SK-N-SH (cell line): Measurements from ENCODE around the gene CTNND1. TPM values are rescaled to one million over a fixed set of nuclear protein-coding genes. Genes with fewer than 3 reads are reported as not detected.

Experiments
- CTCF ChIA-PET: fragments of 300-600, 350-600 bp; formaldehyde crosslinking; extraction: SDS; loops from one replicate; lab custom pipeline; 2021; lab: Yijun Ruan, JAX
- POLR2A ChIA-PET: fragments of 350-600 bp; sonication (Branson Sonifier 250); formaldehyde crosslinking; extraction: SDS; loops from one replicate; lab custom pipeline; 2020; ENCODE audit warnings: antibody characterized with exemption, inconsistent platforms; lab: Yijun Ruan, JAX
- DNase-seq: peaks from one replicate; pipeline ENCODE4 v3.0.0; 2012
- H2AFZ ChIP-seq: fragments of 200-600 bp; sonication (generic); 2 replicates; pipeline ENCODE4 v1.8.1; 2016; ENCODE audit warnings: antibody characterized with exemption, mild to moderate bottlenecking, low read depth
- H3F3A ChIP-seq: fragments of 200-600 bp; sonication (generic); replicated peaks from 2 replicates; pipeline ENCODE3; 2016; ENCODE audit warnings: antibody characterized with exemption, mild to moderate bottlenecking; ENCODE audit not compliant: insufficient read depth
- H3K27ac ChIP-seq, 2 experiments: fragments of 200-500 bp in 1 of 2; fragments of 200-600 bp in 1 of 2; sonication (Bioruptor generic) in 1 of 2; sonication (generic), shearing (Covaris generic) in 1 of 2; 2 replicates each; pipeline versions ENCODE4 v1.5.1 to v1.6.1; 2014 to 2016; ENCODE audit warnings: low read depth in 2 of 2, inconsistent platforms in 1 of 2, low read length in 1 of 2, mild to moderate bottlenecking in 1 of 2, mixed read lengths in 1 of 2
- H3K27me3 ChIP-seq: fragments of 200-600 bp; sonication (generic), shearing (Covaris generic); 2 replicates; pipeline ENCODE4 v1.6.1; 2016; ENCODE audit warnings: mixed run types; ENCODE audit not compliant: insufficient read depth
- H3K36me3 ChIP-seq, 2 experiments: fragments of 200-500 bp in 1 of 2; fragments of 200-600 bp in 1 of 2; sonication (Bioruptor generic) in 1 of 2; sonication (generic) in 1 of 2; replicated peaks in 1 of 2; 2 replicates each; pipeline versions ENCODE3 to v1.5.1; 2014 to 2016; ENCODE audit warnings: low read length in 1 of 2, mild to moderate bottlenecking in 1 of 2; ENCODE audit not compliant: insufficient read depth in 2 of 2, control insufficient read depth in 1 of 2
- H3K4me1 ChIP-seq, 2 experiments: fragments of 200-500 bp in 1 of 2; fragments of 200-600 bp in 1 of 2; sonication (Bioruptor generic) in 1 of 2; sonication (generic), shearing (Covaris generic) in 1 of 2; 2 replicates each; pipeline versions ENCODE4 v1.5.1 to v1.6.1; 2014 to 2016; ENCODE audit warnings: low read depth in 1 of 2, low read length in 1 of 2, mixed run types in 1 of 2; ENCODE audit not compliant: insufficient read depth in 2 of 2, control insufficient read depth in 1 of 2
- H3K4me2 ChIP-seq: fragments of 200-600 bp; sonication (generic), shearing (Covaris generic); 2 replicates; pipeline ENCODE4 v1.6.1; 2017; ENCODE audit warnings: mixed run types
- H3K4me3 ChIP-seq, 2 experiments: fragments of 200-500 bp in 1 of 2; fragments of 200-600 bp in 1 of 2; sonication (Bioruptor generic) in 1 of 2; sonication (generic), shearing (Covaris generic) in 1 of 2; 2 replicates each; pipeline versions ENCODE4 v1.5.1 to v1.8.1; 2014 to 2016; ENCODE audit warnings: low read depth in 2 of 2, inconsistent platforms in 1 of 2, low read length in 1 of 2, mild to moderate bottlenecking in 1 of 2, mixed read lengths in 1 of 2, moderate library complexity in 1 of 2
- H3K79me2 ChIP-seq: fragments of 200-600 bp; sonication (generic); 2 replicates; pipeline ENCODE4 v1.8.1; 2017; ENCODE audit warnings: mild to moderate bottlenecking; ENCODE audit not compliant: insufficient read depth
- H3K9ac ChIP-seq: fragments of 200-600 bp; sonication (generic); 2 replicates; pipeline ENCODE4 v1.6.1; 2017; ENCODE audit warnings: mixed run types
- H3K9me2 ChIP-seq: fragments of 200-600 bp; sonication (generic); 2 replicates; pipeline ENCODE4 v1.6.1; 2017; ENCODE audit warnings: mixed run types
- H3K9me3 ChIP-seq: fragments of 200-600 bp; sonication (generic); 2 replicates; pipeline ENCODE4 v1.6.1; 2017; ENCODE audit warnings: mixed run types, mild to moderate bottlenecking, moderate library complexity
- H4K20me1 ChIP-seq: fragments of 200-600 bp; sonication (generic); 2 replicates; pipeline ENCODE4 v1.6.1; 2017; ENCODE audit warnings: mild to moderate bottlenecking, mixed run types; ENCODE audit not compliant: insufficient read depth
- CHD2 ChIP-seq: fragments of 150-350 bp; IDR thresholded peaks from 2 replicates; pipeline ENCODE4 v1.6.1; 2018; ENCODE audit warnings: low read length; ENCODE audit not compliant: partially characterized antibody
- CTCF ChIP-seq: fragments of 200-600 bp; sonication (generic); IDR thresholded peaks from 2 replicates; pipeline ENCODE4 v1.6.1; 2017; ENCODE audit warnings: antibody characterized with exemption, mild to moderate bottlenecking, moderate library complexity
- FOXJ3 ChIP-seq: sonication (generic); formaldehyde crosslinking; IDR thresholded peaks from 2 replicates; pipeline ENCODE4 v1.5.1; 2020; ENCODE audit warnings: mild to moderate bottlenecking, missing genetic modification reagents
- GATA2 ChIP-seq: sonication (generic); formaldehyde crosslinking; IDR thresholded peaks from 2 replicates; pipeline ENCODE4 v1.5.0; 2020; ENCODE audit warnings: mild to moderate bottlenecking, missing genetic modification reagents
- NRF1 ChIP-seq: IDR thresholded peaks from 2 replicates; pipeline ENCODE4 v1.6.1; 2012; ENCODE audit warnings: low read depth, mild to moderate bottlenecking, low read length
- POLR2AphosphoS5 ChIP-seq: IDR thresholded peaks from 2 replicates; pipeline ENCODE4 v1.6.1; 2012; ENCODE audit warnings: low read depth, low read length
- RAD21 ChIP-seq: IDR thresholded peaks from 2 replicates; pipeline ENCODE4 v1.6.1; 2012; ENCODE audit warnings: mild to moderate bottlenecking, low read length
- REST ChIP-seq: IDR thresholded peaks from 2 replicates; pipeline ENCODE4 v1.6.1; 2012; ENCODE audit warnings: mild to moderate bottlenecking, low read depth, low read length, moderate library complexity
- RFX5 ChIP-seq: IDR thresholded peaks from 2 replicates; pipeline ENCODE4 v1.6.1; 2012; ENCODE audit warnings: mild to moderate bottlenecking, improper control_type of control experiment, low read length
- SMC3 ChIP-seq: IDR thresholded peaks from 2 replicates; pipeline ENCODE4 v1.6.1; 2012; ENCODE audit warnings: low read depth, low read length, improper control_type of control experiment
- USF1 ChIP-seq: IDR thresholded peaks from 2 replicates; pipeline ENCODE4 v1.4.0; 2012; ENCODE audit warnings: low read depth, borderline replicate concordance
- WGBS: methylation state at CpG from one replicate; pipeline ENCODE4 v1.1.6; 2017; ENCODE audit warnings: low lambda C conversion rate; 5-methylcytosine and 5-hydroxymethylcytosine counted together
- polyA plus RNA-seq, 3 experiments: library from polyadenylated mRNA; depleted of rRNA; stranded (reverse); fragments of >200 nt; gene quantifications; 2 replicates each; pipeline ENCODE4 v1.2.3, GENCODE V29; 2012

Gene CTNND1
- polyA plus RNA-seq, 1 of the 3 experiments (the other 2 are of a cell fraction), result 39.4 TPM

- H3K4me2 ChIP-seq, result no peak overlapping the region; the same call in 1 of the 2 replicates
- no peak overlapping the region; a peak in 1 of 4 replicates for H3K4me3 ChIP-seq
- no peaks in the 10 kb centered on the region for H3K9me2 ChIP-seq
- peak; percentile 77 for DNase-seq
- H4K20me1 ChIP-seq, result peaks cover 16% of the 10 kb centered on the region
- POLR2A ChIA-PET, result interaction anchor here (0.6 to 1.8 kb wide), 5 partner anchors 22 to 92 kb away, joined by 3 to 12 read pairs (median 4); partner anchors contain the start of genes BTBD18, CTNND1 and SELENOH
- H3F3A ChIP-seq, result peaks cover 26% of the 10 kb centered on the region
- no peaks in the 10 kb centered on the region for H3K9me3 ChIP-seq
- H3K4me1 ChIP-seq, result peaks cover 17 to 26% of the 10 kb centered on the region in 2 experiments
- H3K27me3 ChIP-seq, result no peaks in the 10 kb centered on the region
- CTCF ChIA-PET, result interaction anchor here (0.6 to 7.4 kb wide), 59 partner anchors 9 to 795 kb away, joined by 3 to 142 read pairs (median 5); partner anchors contain the start of genes BTBD18, CTNND1, SELENOH and UBE2L6
- no peak overlapping the region for H2AFZ ChIP-seq
- peak overlapping the region; percentile 48 to 63; a peak in 3 of 4 replicates for H3K27ac ChIP-seq
- peaks cover 47 to 50% of the 10 kb centered on the region in 2 experiments for H3K36me3 ChIP-seq
- peaks cover 67% of the 10 kb centered on the region for H3K79me2 ChIP-seq
- WGBS, result 50% methylated on average over 4 of the region's 4 CpGs
- TF ChIP-seq CHD2 (peak; percentile 16), REST (no peak), CTCF (peak; percentile 87), POLR2AphosphoS5 (no peak), NRF1 (no peak), FOXJ3 (no peak), GATA2 (CRISPR knock-in tag) (peak; percentile 73), RAD21 (peak; percentile 96), USF1 (no peak), SMC3 (peak; percentile 73), RFX5 (0 out of 2 replicates have a peak, but pooled peaks have one; percentile 28)
- H3K9ac ChIP-seq, result no peak overlapping the region
Measured at GRCh38 chr11:57800444-57801182, 39.0 kb downstream of the CTNND1 start.
